H1 (cell line): ENCODE results near the gene PIGH. TPM values are rescaled to one million over a fixed set of nuclear protein-coding genes. Genes with fewer than 3 reads are reported as not detected.

Source experiments
- CTCF ChIA-PET: fragments of 300-600 bp; sonication (Branson Sonifier 250); formaldehyde crosslinking; loops from one replicate; lab custom pipeline; 2021; ENCODE audit not compliant: partially characterized antibody; lab: Charles Lee
- POLR2A ChIA-PET: fragments of 300-600 bp; sonication (Branson Sonifier 250); formaldehyde crosslinking; loops from one replicate; lab custom pipeline; 2021; ENCODE audit warnings: inconsistent platforms; ENCODE audit not compliant: partially characterized antibody; lab: Charles Lee
- DNase-seq, 2 experiments: peaks; one replicate each; pipeline versions ENCODE4 v3.0.0 to v3.0.0-alpha.2; 2010 to 2022; ENCODE audit warnings: low spot score in 2 of 2, low read depth in 1 of 2, mixed read lengths in 1 of 2
- FAIRE-seq: peaks from 2 replicates; lab custom pipeline; 2011; peaks lifted over from hg19 to GRCh38; lab: Jason Lieb, UNC
- H2AFZ ChIP-seq: 2 replicates; pipeline ENCODE4 v1.8.1; 2012; ENCODE audit warnings: low read length, inconsistent platforms
- H2AK5ac ChIP-seq: 2 replicates; pipeline ENCODE4 v1.6.1; 2013; ENCODE audit warnings: low read depth, low read length
- H2BK120ac ChIP-seq: replicated peaks from 2 replicates; pipeline ENCODE3; 2013; ENCODE audit warnings: low read depth, low read length, inconsistent platforms
- H2BK12ac ChIP-seq: 2 replicates; pipeline ENCODE4 v1.6.1; 2013; ENCODE audit warnings: low read depth, low read length
- H2BK15ac ChIP-seq: 2 replicates; pipeline ENCODE4 v1.6.1; 2013; ENCODE audit warnings: low read length
- H2BK20ac ChIP-seq: 2 replicates; pipeline ENCODE4 v1.6.1; 2013; ENCODE audit warnings: low read length
- H2BK5ac ChIP-seq: 2 replicates; pipeline ENCODE4 v1.6.1; 2013; ENCODE audit warnings: low read depth, low read length
- H3K14ac ChIP-seq: 2 replicates; pipeline ENCODE4 v1.6.1; 2013; ENCODE audit warnings: inconsistent platforms; ENCODE audit not compliant: insufficient read length
- H3K18ac ChIP-seq: 2 replicates; pipeline ENCODE4 v1.6.1; 2013; ENCODE audit warnings: low read length; ENCODE audit errors: extremely low read depth
- H3K23ac ChIP-seq: 2 replicates; pipeline ENCODE4 v1.6.1; 2013; ENCODE audit warnings: inconsistent platforms; ENCODE audit not compliant: insufficient read length
- H3K23me2 ChIP-seq: 2 replicates; pipeline ENCODE4 v1.6.1; 2013; ENCODE audit warnings: low read depth, low read length
- H3K27ac ChIP-seq: 2 replicates; pipeline ENCODE4 v1.6.1; 2011; ENCODE audit warnings: low read depth, low read length, inconsistent platforms
- H3K27me3 ChIP-seq, 4 experiments: replicated peaks in 1 of 4; 1 replicate in 1 of 4; 2 replicates in 3 of 4; pipeline versions ENCODE4 v1.6.1 to v1.8.1; 2011 to 2013; ENCODE audit warnings: low read length in 3 of 4, mild to moderate bottlenecking in 3 of 4, inconsistent platforms in 2 of 4, mixed read lengths in 2 of 4, moderate library complexity in 1 of 4; ENCODE audit not compliant: control insufficient read depth in 3 of 4, insufficient read depth in 3 of 4; ENCODE audit errors: extremely low read depth in 1 of 4
- H3K36me3 ChIP-seq, 4 experiments: 2 replicates each; pipeline versions ENCODE4 v1.6.1 to v1.8.1; 2011 to 2013; ENCODE audit warnings: mild to moderate bottlenecking in 4 of 4, low read length in 3 of 4, moderate library complexity in 2 of 4, control low read depth in 1 of 4, inconsistent platforms in 1 of 4; ENCODE audit not compliant: insufficient read depth in 4 of 4, control insufficient read depth in 2 of 4
- H3K4ac ChIP-seq: replicated peaks from 2 replicates; pipeline ENCODE3; 2013; ENCODE audit warnings: low read length, low read depth, mixed read lengths, inconsistent platforms; ENCODE audit not compliant: insufficient read length
- H3K4me1 ChIP-seq, 4 experiments: replicated peaks in 1 of 4; 1 replicate in 1 of 4; 2 replicates in 3 of 4; pipeline versions ENCODE4 v1.6.1 to v1.8.1; 2011 to 2013; ENCODE audit warnings: low read length in 3 of 4, inconsistent platforms in 2 of 4, mixed read lengths in 1 of 4; ENCODE audit not compliant: insufficient read depth in 4 of 4, control insufficient read depth in 3 of 4
- H3K4me2 ChIP-seq, 2 experiments: 2 replicates each; pipeline versions ENCODE4 v1.6.1 to v1.8.1; 2011 to 2013; ENCODE audit warnings: low read depth in 2 of 2, low read length in 2 of 2, control low read depth in 1 of 2, inconsistent platforms in 1 of 2, mild to moderate bottlenecking in 1 of 2; ENCODE audit not compliant: insufficient read depth in 1 of 2
- H3K4me3 ChIP-seq, 4 experiments: fragments of 200-600, 300-600 bp in 1 of 4; sonication (generic), shearing (Covaris generic), sonication (Bioruptor Twin) in 1 of 4; 2 replicates each; pipeline versions ENCODE4 v1.5.1 to v1.8.1; 2011 to 2016; ENCODE audit warnings: low read length in 4 of 4, low read depth in 3 of 4, control low read depth in 2 of 4, inconsistent platforms in 2 of 4, mild to moderate bottlenecking in 2 of 4, mixed read lengths in 1 of 4, moderate library complexity in 1 of 4; ENCODE audit not compliant: insufficient read depth in 2 of 4; ENCODE audit errors: extremely low read depth in 1 of 4
- H3K56ac ChIP-seq: replicated peaks from 2 replicates; pipeline ENCODE3; 2013; ENCODE audit warnings: low read depth, mild to moderate bottlenecking, mixed read lengths, low read length, inconsistent platforms; ENCODE audit not compliant: insufficient read length
- H3K79me1 ChIP-seq: 2 replicates; pipeline ENCODE4 v1.6.1; 2013; ENCODE audit warnings: low read depth, low read length, control low read depth
- H3K79me2 ChIP-seq, 2 experiments: 2 replicates each; pipeline versions ENCODE4 v1.6.1 to v1.8.1; 2012 to 2013; ENCODE audit warnings: low read length in 2 of 2, mild to moderate bottlenecking in 2 of 2, inconsistent platforms in 1 of 2; ENCODE audit not compliant: insufficient read depth in 2 of 2, control insufficient read depth in 1 of 2
- H3K9ac ChIP-seq, 4 experiments: replicated peaks in 1 of 4; 1 replicate in 1 of 4; 2 replicates in 3 of 4; pipeline versions ENCODE4 v1.6.1 to v1.8.1; 2011 to 2013; ENCODE audit warnings: low read depth in 3 of 4, low read length in 3 of 4, control low read depth in 2 of 4, mild to moderate bottlenecking in 2 of 4, moderate library complexity in 2 of 4, inconsistent platforms in 1 of 4; ENCODE audit errors: extremely low read depth in 1 of 4
- H3K9me3 ChIP-seq, 2 experiments: 2 replicates each; pipeline versions ENCODE4 v1.6.1 to v1.8.1; 2012 to 2013; ENCODE audit warnings: mild to moderate bottlenecking in 2 of 2, moderate library complexity in 2 of 2, control low read depth in 1 of 2, inconsistent platforms in 1 of 2, low read depth in 1 of 2, low read length in 1 of 2, mixed read lengths in 1 of 2; ENCODE audit not compliant: insufficient read depth in 2 of 2
- H4K20me1 ChIP-seq, 2 experiments: replicated peaks in 1 of 2; 2 replicates each; pipeline versions ENCODE3 to v1.8.1; 2011 to 2013; ENCODE audit warnings: inconsistent platforms in 2 of 2, low read length in 2 of 2, mild to moderate bottlenecking in 1 of 2; ENCODE audit not compliant: insufficient read depth in 2 of 2, control insufficient read depth in 1 of 2
- H4K5ac ChIP-seq: 2 replicates; pipeline ENCODE4 v1.6.1; 2013; ENCODE audit warnings: low read length, low read depth, mixed read lengths, inconsistent platforms; ENCODE audit not compliant: insufficient read length
- H4K8ac ChIP-seq: 2 replicates; pipeline ENCODE4 v1.8.0; 2013; ENCODE audit warnings: mild to moderate bottlenecking, moderate library complexity, low read length, inconsistent platforms; ENCODE audit not compliant: insufficient read depth; ENCODE audit errors: extremely low read depth
- H4K91ac ChIP-seq: replicated peaks from 2 replicates; pipeline ENCODE3; 2013; ENCODE audit warnings: low read length, mixed read lengths, inconsistent platforms; ENCODE audit not compliant: insufficient read length
- CBX5 ChIP-seq: fragments of 300-800, 300-1000 bp; sonication (generic); IDR thresholded peaks from 2 replicates; pipeline ENCODE4 v1.7.1; 2016; ENCODE audit warnings: antibody characterized with exemption, low read length, low read depth
- CREB1 ChIP-seq: IDR thresholded peaks from 2 replicates; pipeline ENCODE4 v1.6.1; 2012; ENCODE audit warnings: inconsistent platforms
- POLR2A ChIP-seq, 2 experiments: IDR thresholded peaks; 1 replicate in 1 of 2; 2 replicates in 1 of 2; pipeline ENCODE4 v1.6.1; 2011; ENCODE audit warnings: low read depth in 2 of 2, low read length in 2 of 2, mild to moderate bottlenecking in 2 of 2; ENCODE audit errors: control extremely low read depth in 1 of 2
- RBBP5 ChIP-seq: IDR thresholded peaks from 2 replicates; pipeline ENCODE4 v1.7.1; 2012; ENCODE audit warnings: low read depth, mild to moderate bottlenecking, inconsistent platforms, low read length, moderate library complexity, borderline replicate concordance
- SIN3A ChIP-seq, 2 experiments: IDR thresholded peaks in 1 of 2; conservative IDR thresholded peaks in 1 of 2; 2 replicates each; pipeline ENCODE4 v1.6.1; 2011 to 2012; ENCODE audit warnings: low read length in 2 of 2, improper control_type of control experiment in 1 of 2, low read depth in 1 of 2, mild to moderate bottlenecking in 1 of 2
- SP1 ChIP-seq: IDR thresholded peaks from 2 replicates; pipeline ENCODE4 v1.6.1; 2011; ENCODE audit warnings: low read depth, low read length
- WGBS, 2 experiments: shearing (Covaris generic) in 1 of 2; methylation state at CpG; one replicate each; pipeline versions ENCODE4 v1.1.6 to v1.1.7; 2013 to 2015; ENCODE audit warnings: low lambda C conversion rate in 2 of 2, mixed read lengths in 2 of 2, inconsistent platforms in 1 of 2, low coverage in 1 of 2, missing lambda C conversion rate in 1 of 2; ENCODE audit not compliant: insufficient replicate concordance in 2 of 2, insufficient coverage in 1 of 2, insufficient read length in 1 of 2; ENCODE audit errors: extremely low coverage in 1 of 2, missing lambda C conversion rate in 1 of 2; 5-methylcytosine and 5-hydroxymethylcytosine counted together
- polyA plus RNA-seq, 7 experiments: library from polyadenylated mRNA; depleted of rRNA in 3 of 7; stranded (reverse) in 5 of 7; unstranded in 2 of 7; fragments of >200 nt in 5 of 7; fragments of 200-250 nt in 2 of 7; gene quantifications; 1 replicate in 5 of 7; 2 replicates in 1 of 7; 4 replicates in 1 of 7; pipeline versions ENCODE4 v1.2.1 to v1.2.3, GENCODE V29; 2011 to 2013; ENCODE audit warnings: missing spikeins in 2 of 7, mixed read lengths in 2 of 7
- total RNA-seq: library from RNA; stranded (reverse); fragmentation: NEBNext Ultra II Directional; extraction: Animal tissue kit (Norgen Biotek cat#: 25700); gene quantifications from 2 replicates; pipeline ENCODE4 v1.2.1, GENCODE V29; 2021

Gene PIGH
- total and polyA plus RNA-seq, 2 of the 8 experiments (the other 6 are each of a cell fraction or from before 2014, with no cell fraction given): 7.2 to 8.6 TPM

DNA sequence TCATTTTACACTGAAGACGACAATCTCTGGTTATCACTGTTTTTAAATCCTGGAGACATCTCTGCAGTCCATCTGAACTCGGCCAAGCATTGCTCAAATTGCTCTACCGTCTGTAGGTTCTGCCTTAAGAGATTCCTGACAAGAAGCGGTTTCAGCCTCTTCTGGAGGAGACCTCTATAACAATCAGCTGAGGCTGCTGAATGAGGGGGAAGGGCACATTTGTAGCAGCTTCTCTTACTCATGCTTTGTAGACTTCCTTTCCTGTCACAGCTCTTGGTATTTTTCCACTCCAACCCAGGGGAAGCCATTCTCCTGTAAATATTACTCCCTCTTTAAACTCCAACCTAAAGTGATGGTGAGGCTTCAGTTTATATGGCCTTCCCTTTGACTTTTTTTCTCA lies 22.6 kb upstream of the PIGH start:
- H3K4me3 ChIP-seq: peak overlapping the region in 1 of 4 experiments; percentile 33; a peak in 1 of 8 replicates
- DNase-seq: no peak

More for the DNA sequence above, 22.6 kb upstream of the PIGH start:
- Histone ChIP-seq H3K23ac (no peak overlapping the region), H3K4ac (no peak overlapping the region), H4K91ac (no peak overlapping the region), H3K9ac (peak overlapping the region in 1 of 4 experiments; percentile 58; a peak in 1 of 7 replicates), H4K20me1 (no peaks in the 10 kb centered on the region), H3K9me3 (no peaks in the 10 kb centered on the region), H4K8ac (no peak overlapping the region), H3K23me2 (peaks cover 6% of the 10 kb centered on the region; the same call in 1 of the 2 replicates), H2AFZ (no peak overlapping the region), H2BK5ac (no peak overlapping the region), H2AK5ac (no peak overlapping the region), H3K27me3 (peaks cover 0 to 3% (median 1%) of the 10 kb centered on the region in 4 experiments; a peak in 2 of 7 replicates), H3K79me2 (no peaks in the 10 kb centered on the region), H2BK12ac (no peak overlapping the region), H3K4me1 (peaks cover 0 to 6% (median 5%) of the 10 kb centered on the region in 4 experiments; a peak in 5 of 7 replicates), H3K56ac (no peak overlapping the region), H2BK120ac (no peak overlapping the region), H2BK15ac (no peak overlapping the region), H3K14ac (no peak overlapping the region), H2BK20ac (no peak overlapping the region), H3K4me2 (peak overlapping the region; percentile 16 to 37; a peak in 3 of 4 replicates), H3K27ac (no peak overlapping the region), H3K18ac (no peak overlapping the region)
- WGBS, 2 experiments: 70% methylated on average over 4 of the region's 4 CpGs; no CpG with 5 or more reads in 1 of the 2 experiments
- CTCF ChIA-PET: interaction anchor here (0.9 to 1.5 kb wide), 6 partner anchors 12 to 202 kb away, joined by 3 to 5 read pairs (median 4); partner anchors contain the start of gene PIGH
- FAIRE-seq: no peak
- POLR2A ChIA-PET: interaction anchor here (0.7 to 1.9 kb wide), 4 partner anchors 12 to 25 kb away, joined by 3 to 8 read pairs (median 3); no protein-coding TSS in a partner anchor
- peak; percentile 63 to 92; a peak in 2 of 4 replicates for TF ChIP-seq SIN3A (conservative IDR thresholded peaks at IDR 0.05 in 1 of 2, IDR thresholded peaks at IDR 0.05 in 1 of 2; ENCODE audit: low read depth in 1 of 2, low read length in 2 of 2)
- no peak for TF ChIP-seq CREB1
- no peak for TF ChIP-seq CBX5
- no peak for TF ChIP-seq RBBP5
- peak; percentile 88 for TF ChIP-seq SP1
- peak in 1 of 2 experiments; percentile 24; a peak in 1 of 3 replicates for TF ChIP-seq POLR2A (IDR thresholded peaks at IDR 0.05; ENCODE audit: control extremely low read depth in 1 of 2, low read depth in 2 of 2, low read length in 2 of 2)
- TF ChIP-seq, all 59 proteins: peak for 3
- peaks cover 0 to 8% (median 2%) of the 10 kb centered on the region in 4 experiments; a peak in 3 of 8 replicates for H3K36me3 ChIP-seq
- H3K79me1 ChIP-seq: no peaks in the 10 kb centered on the region
- no peak overlapping the region for H4K5ac ChIP-seq
